Psoas muscle (tissue), 8 donors: ENCODE measurements around the gene COL9A2. TPM values are rescaled to one million over a fixed set of nuclear protein-coding genes. Genes with fewer than 3 reads are reported as not detected.
"Not testable (repeated sequence)": the region's sequence is repeated elsewhere in the genome, so short reads cannot be mapped to it uniquely, and the experiment has no call there.

Experiments
- ATAC-seq, 4 donors: fragments of 200-7000 bp; cut with Tn5 transposase; one replicate each; pipeline ENCODE4 v1.9.1; 2020; ENCODE audit warnings: moderate library complexity in 3 of 4, mild to moderate bottlenecking in 2 of 4
- DNase-seq, 2 donors: peaks; one replicate each; pipeline ENCODE4 v3.0.0-alpha.2; 2020
- H3K27ac ChIP-seq: fragments of 200-600 bp; one replicate; pipeline ENCODE4 v1.8.0; 2022
- H3K27me3 ChIP-seq, 3 donors: fragments of 200-600 bp in 1 of 3; one replicate each; pipeline versions ENCODE4 v1.6.1 to v1.8.0; 2013 to 2022; ENCODE audit warnings: low read length in 2 of 3, mild to moderate bottlenecking in 2 of 3, moderate library complexity in 1 of 3; ENCODE audit not compliant: insufficient read depth in 3 of 3
- H3K36me3 ChIP-seq, 2 donors: fragments of 200-600 bp in 1 of 2; one replicate each; pipeline versions ENCODE4 v1.6.1 to v1.8.0; 2013 to 2022; ENCODE audit warnings: low read depth in 1 of 2, mild to moderate bottlenecking in 1 of 2, moderate library complexity in 1 of 2; ENCODE audit not compliant: insufficient read depth in 1 of 2
- H3K4me1 ChIP-seq: fragments of 200-600 bp; one replicate; pipeline ENCODE4 v1.8.0; 2022
- H3K4me3 ChIP-seq: fragments of 200-600 bp; one replicate; pipeline ENCODE4 v1.8.0; 2022; ENCODE audit warnings: mild to moderate bottlenecking
- H3K9me3 ChIP-seq: fragments of 200-600 bp; one replicate; pipeline ENCODE4 v1.8.0; 2022
- CTCF ChIP-seq: fragments of 200-600 bp; IDR thresholded peaks from one replicate; pipeline ENCODE4 v1.8.0; 2022; ENCODE audit warnings: antibody characterized with exemption
- WGBS, 3 donors: extraction: QIAGEN DNeasy Blood & Tissue Kit; methylation state at CpG; one replicate each; pipeline versions ENCODE4 v1.1.6 to v1.1.7; 2013; 5-methylcytosine and 5-hydroxymethylcytosine counted together
- intact Hi-C, 2 donors: fragments of 100-400 bp; cut with DNase I; formaldehyde crosslinking; loops; one replicate each; pipeline versions ENCODE4 v1.11.0 to v1.14.2; 2022
- polyA plus RNA-seq, 3 donors: library from polyadenylated mRNA; stranded (reverse); fragments of 200-250 nt; gene quantifications; one replicate each; pipeline ENCODE4 v1.2.3, GENCODE V29; 2013
- total RNA-seq, 4 donors: library from RNA; stranded (reverse); fragmentation: NEBNext Ultra II Directional in 2 of 4; extraction: Animal tissue kit (Norgen Biotek cat#: 25700) in 2 of 4; gene quantifications; one replicate each; pipeline versions ENCODE4 v1.2.1 to v1.2.4, GENCODE V29; 2021 to 2023
- donor health status: healthy with polysubstance abuse.
- donor health status: DM: no; HTN: no; CAD: no; lungs with moderate emphysema.
- donor health status: Bipolar disorder and iron deficiency.
- donor health status: healthy.
- donor health status: DM: yes; HTN: yes; CAD: no.
- donor health status: DM: no; HTN: no; CAD: no.
- donor health status: DM: no; HTN: no; CAD: no.
- donor health status: DM: yes; HTN: yes; CAD: no.

Gene COL9A2
- total and polyA plus RNA-seq, 7 donors = 0.06 to 0.21 (median 0.16) TPM; not detected in 1

GRCh38 chr1:40332695-40333094 lies 15.6 kb upstream of the COL9A2 start:
- intact Hi-C loops = no loop called here
- WGBS, 3 donors = 75 to 91% (median 81%) methylated on average over 1 of the region's 1 CpG
- Histone ChIP-seq H3K27me3 (no peaks in the 10 kb centered on the region), H3K27ac (no peak overlapping the region), H3K4me1 (no peaks in the 10 kb centered on the region), H3K36me3 (no peaks in the 10 kb centered on the region), H3K9me3 (no peaks in the 10 kb centered on the region), H3K4me3 (no peak overlapping the region)
- ATAC-seq (no peak), DNase-seq (no peak)
- no peak for TF ChIP-seq CTCF

- H3K27me3 ChIP-seq, ATAC-seq, H3K4me1 ChIP-seq, H3K4me3 ChIP-seq, H3K36me3 ChIP-seq, DNase-seq, intact Hi-C loops, H3K9me3 ChIP-seq, H3K27ac ChIP-seq: not testable (repeated sequence)
- WGBS, 3 donors = 44 to 93% (median 72%) methylated on average over 1 of the region's 1 CpG
Observed at GRCh38 chr1:40331403-40331802, 14.3 kb upstream of the COL9A2 start.

- intact Hi-C loops = loop anchor here in 1 of 2 donors (5.0 kb wide), 1 partner anchor 167 kb away; no protein-coding TSS in a partner anchor
Observed at GRCh38 chr1:40318970-40319621, 2.0 kb upstream of the COL9A2 start.

GRCh38 chr1:40318476-40318875 lies 1.4 kb upstream of the COL9A2 start:
- no peak for DNase-seq
- Histone ChIP-seq H3K4me1 (peaks cover 13% of the 10 kb centered on the region), H3K27me3 (peaks cover 0 to 53% (median 18%) of the 10 kb centered on the region in 3 donors), H3K4me3 (no peak overlapping the region), H3K36me3 (no peaks in the 10 kb centered on the region), H3K27ac (no peak overlapping the region), H3K9me3 (no peaks in the 10 kb centered on the region)
- no peak for ATAC-seq
- no peak for TF ChIP-seq CTCF
- WGBS, 3 donors = 89 to 94% (median 91%) methylated on average over 4 of the region's 4 CpGs
- intact Hi-C loops = loop anchor here in 1 of 2 donors (5.0 kb wide), 1 partner anchor 166 kb away; no protein-coding TSS in a partner anchor

More at GRCh38 chr1:40318970-40319621, 2.0 kb upstream of the COL9A2 start:
- peaks cover 13% of the 10 kb centered on the region for H3K4me1 ChIP-seq
- no peaks in the 10 kb centered on the region for H3K36me3 ChIP-seq
- 76 to 81% (median 80%) methylated on average over 4 of the region's 4 CpGs for WGBS, 3 donors
- no peak overlapping the region for H3K4me3 ChIP-seq
- H3K9me3 ChIP-seq = no peaks in the 10 kb centered on the region
- DNase-seq (no peak), ATAC-seq (no peak)
- no peak overlapping the region for H3K27ac ChIP-seq
- H3K27me3 ChIP-seq = peaks cover 0 to 53% (median 18%) of the 10 kb centered on the region in 3 donors
- no peak for TF ChIP-seq CTCF

GRCh38 chr1:40317394-40318074 lies 448 bp upstream of the COL9A2 start:
- Histone ChIP-seq H3K4me3 (peak overlapping the region; percentile 51), H3K9me3 (no peaks in the 10 kb centered on the region), H3K27ac (no peak overlapping the region), H3K27me3 (peaks cover 0 to 53% (median 18%) of the 10 kb centered on the region in 3 donors), H3K4me1 (peaks cover 13% of the 10 kb centered on the region), H3K36me3 (no peaks in the 10 kb centered on the region)
- intact Hi-C loops = loop anchor here in 1 of 2 donors (5.0 kb wide), 1 partner anchor 165 kb away; no protein-coding TSS in a partner anchor
- DNase-seq (no peak), ATAC-seq (no peak)
- 23 to 51% (median 34%) methylated on average over 14 to 21 of the region's 21 CpGs for WGBS, 3 donors
- TF ChIP-seq CTCF = no peak
